GM08714 (cell line): Measurements from ENCODE around the gene RASEF.

Experiments
- H3K4me3 ChIP-seq: fragments of 200-500 bp; sonication (Bioruptor generic); 2 replicates; pipeline ENCODE4 v1.5.1; 2014; ENCODE audit warnings: mild to moderate bottlenecking, low read length, inconsistent platforms
- ZNF274 ChIP-seq: IDR thresholded peaks from 2 replicates; pipeline ENCODE4 v1.6.1; 2012; ENCODE audit warnings: mild to moderate bottlenecking, low read depth, low read length

Gene RASEF

GRCh38 chr9:82991671-82992070 is 71.3 kb downstream of the RASEF start:
- no peak for TF ChIP-seq ZNF274
- H3K4me3 ChIP-seq: no peak overlapping the region

- TF ChIP-seq ZNF274: no peak
- no peak overlapping the region for H3K4me3 ChIP-seq
Measured at GRCh38 chr9:82989929-82990328, 73.0 kb downstream of the RASEF start.

GRCh38 chr9:82988488-82988887 is 74.5 kb downstream of the RASEF start:
- no peak for TF ChIP-seq ZNF274
- H3K4me3 ChIP-seq: no peak overlapping the region

GRCh38 chr9:82987370-82988189 is 75.4 kb downstream of the RASEF start:
- H3K4me3 ChIP-seq: no peak overlapping the region
- TF ChIP-seq ZNF274: no peak

- H3K4me3 ChIP-seq: no peak overlapping the region
- TF ChIP-seq ZNF274: no peak
Measured at GRCh38 chr9:82981552-82981951, 81.4 kb downstream of the RASEF start.

GRCh38 chr9:82975176-82975575 is 87.8 kb downstream of the RASEF start:
- no peak overlapping the region for H3K4me3 ChIP-seq
- no peak for TF ChIP-seq ZNF274

GRCh38 chr9:82972446-82972845 is 90.5 kb downstream of the RASEF start:
- H3K4me3 ChIP-seq: no peak overlapping the region
- no peak for TF ChIP-seq ZNF274

GRCh38 chr9:82970359-82970758 is 92.6 kb downstream of the RASEF start:
- TF ChIP-seq ZNF274: no peak
- H3K4me3 ChIP-seq: no peak overlapping the region

GRCh38 chr9:82969291-82969690 is 93.7 kb downstream of the RASEF start:
- no peak overlapping the region for H3K4me3 ChIP-seq
- no peak for TF ChIP-seq ZNF274

- TF ChIP-seq ZNF274: no peak
- H3K4me3 ChIP-seq: no peak overlapping the region
Measured at GRCh38 chr9:82968816-82969215, 94.1 kb downstream of the RASEF start.

- no peak for TF ChIP-seq ZNF274
- H3K4me3 ChIP-seq: no peak overlapping the region
Measured at GRCh38 chr9:82968388-82968787, 94.6 kb downstream of the RASEF start.

- H3K4me3 ChIP-seq: no peak overlapping the region
- no peak for TF ChIP-seq ZNF274
Measured at GRCh38 chr9:82961504-82962125, 101.3 kb downstream of the RASEF start.

- no peak for TF ChIP-seq ZNF274
- H3K4me3 ChIP-seq: no peak overlapping the region
Measured at GRCh38 chr9:82957529-82958379, 105.2 kb downstream of the RASEF start.

GRCh38 chr9:82949203-82949602 is 113.7 kb downstream of the RASEF start:
- TF ChIP-seq ZNF274: no peak
- H3K4me3 ChIP-seq: no peak overlapping the region
